ENCODE results near the gene FER.
"Not testable (repeated sequence)": the region's sequence is repeated elsewhere in the genome, so short reads cannot be mapped to it uniquely, and the experiment has no call there.

Gene FER

DNA sequence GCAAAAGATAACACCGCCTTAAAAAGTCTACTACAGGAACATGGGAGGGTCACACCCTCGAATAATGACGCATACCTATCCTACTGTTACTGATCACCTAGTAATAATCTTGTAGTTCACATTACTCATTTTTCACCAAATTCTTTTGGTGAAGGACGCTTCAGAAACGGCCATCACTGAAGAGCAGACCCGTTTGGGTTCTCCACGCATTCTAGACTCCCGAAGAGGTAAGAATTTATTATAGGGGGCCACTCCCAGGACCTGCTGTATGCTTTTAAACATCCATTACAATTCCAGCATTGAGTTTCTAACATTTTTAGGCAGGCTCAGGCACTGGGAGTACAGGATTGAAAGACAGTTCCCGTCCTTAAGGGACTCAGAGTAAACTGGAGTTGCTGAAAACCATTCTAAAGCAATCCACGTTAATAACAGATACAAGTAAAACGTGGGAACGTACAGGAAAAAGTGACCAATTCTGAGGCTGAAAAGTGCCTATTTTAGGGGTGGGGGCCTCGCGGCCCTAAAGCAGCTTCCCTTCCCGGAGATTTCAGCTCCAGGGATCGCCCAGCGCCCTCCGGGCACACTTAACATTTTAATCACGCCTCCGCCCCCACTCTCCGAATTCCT, at the start of gene FER:
TSS of gene FER (plus strand) at position 124 of the 627 bp plus-strand sequence. CDS start 50,286 bp downstream, outside the sequence.
- DNase-seq, result no peak

DNA sequence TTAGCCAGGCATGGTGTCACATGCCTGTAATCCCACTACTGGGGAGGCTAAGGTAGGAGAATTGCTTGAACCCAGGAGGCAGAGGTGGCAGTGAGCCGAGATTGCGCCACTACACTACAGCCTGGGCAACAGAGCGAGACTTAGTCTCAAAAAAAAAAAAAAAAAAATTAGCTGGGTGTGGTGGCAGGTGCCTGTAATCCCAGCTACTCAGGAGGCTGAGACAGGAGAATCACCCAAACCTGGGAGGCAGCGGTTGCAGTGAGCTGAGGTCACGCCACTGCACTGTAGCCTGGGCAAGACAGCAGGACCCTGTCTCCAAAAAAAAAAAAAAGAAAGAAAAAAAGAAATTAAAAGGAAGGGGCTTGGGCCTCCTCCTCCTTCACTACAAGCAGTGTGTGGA, 47.3 kb upstream of the FER start:
- DNase-seq, result not testable (repeated sequence)

DNA sequence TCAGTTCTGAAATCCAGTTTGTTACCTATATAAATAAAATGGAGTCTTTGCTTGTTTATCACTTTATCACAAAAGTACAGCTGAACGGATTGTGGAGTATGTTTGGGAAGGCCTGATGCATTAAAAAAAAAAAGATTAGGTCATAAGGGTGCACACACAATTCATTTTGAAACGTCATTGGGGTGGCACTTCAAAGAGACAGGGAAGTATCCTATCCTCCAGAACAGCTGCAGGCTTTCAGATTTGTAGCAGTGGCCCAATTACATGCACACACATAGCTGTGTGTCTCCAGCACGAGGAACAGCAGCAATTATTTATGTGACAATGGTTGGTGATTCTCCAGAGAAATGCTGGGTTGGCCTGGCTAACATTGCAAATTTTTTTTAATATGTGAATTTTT, 46.8 kb upstream of the FER start:
- DNase-seq, result no peak

DNA sequence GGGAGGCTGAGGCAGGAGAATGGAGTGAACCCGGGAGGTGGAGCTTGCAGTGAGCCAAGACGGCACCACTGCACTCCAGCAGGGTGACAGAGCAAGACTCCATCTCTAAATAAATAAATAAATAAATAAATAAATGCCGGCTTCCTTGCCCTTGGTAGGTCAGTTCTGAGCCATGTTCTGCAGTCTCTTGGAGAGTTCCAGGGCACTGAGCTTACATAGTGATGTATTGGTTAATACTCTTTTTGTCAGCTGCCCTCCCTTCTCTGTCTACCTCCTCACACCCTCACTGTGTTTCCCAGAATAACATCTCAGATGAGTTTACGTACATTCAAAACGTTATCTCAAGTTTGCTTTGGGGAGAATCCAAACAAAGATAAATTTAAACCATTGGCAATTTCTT, 45.2 kb upstream of the FER start:
- DNase-seq, result no peak

DNA sequence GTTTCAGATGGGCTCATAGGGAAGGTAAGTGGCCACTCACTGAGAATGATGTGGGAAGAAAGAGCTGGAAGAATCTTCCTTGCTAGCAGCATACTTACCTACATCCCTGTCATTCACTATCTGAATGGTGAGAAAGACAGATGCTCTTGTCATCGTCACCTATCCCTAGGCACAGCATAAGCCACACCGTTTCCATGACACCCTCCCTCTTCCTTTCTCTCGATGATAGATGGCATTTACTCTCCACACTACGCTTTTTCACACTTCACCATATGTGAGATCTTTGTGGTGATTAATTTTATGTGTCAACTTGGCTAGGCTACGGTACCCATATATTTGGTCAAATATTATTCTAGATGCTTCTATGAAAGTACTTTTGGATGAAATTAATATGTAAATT, 44.4 kb upstream of the FER start:
- DNase-seq, result no peak

DNA sequence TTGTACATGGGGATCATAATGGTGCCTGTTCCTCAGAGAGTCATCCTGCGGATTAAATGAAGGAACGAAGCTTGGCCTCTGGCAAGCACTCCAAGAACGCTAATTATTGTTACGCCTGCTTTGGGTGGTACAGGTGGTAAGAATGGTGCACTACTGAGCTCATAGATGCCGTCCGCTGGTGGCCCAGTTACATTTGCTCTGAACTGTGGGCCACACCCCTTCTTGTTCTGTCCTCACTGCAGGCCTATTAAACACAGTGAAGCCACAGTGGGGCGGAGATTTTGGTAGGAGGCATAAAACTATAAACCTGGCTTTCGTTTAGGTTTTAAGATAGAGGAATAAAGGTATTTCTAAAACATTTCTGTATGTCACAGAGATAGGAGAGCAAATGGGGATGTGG, 40.6 kb upstream of the FER start:
- no peak for DNase-seq

DNA sequence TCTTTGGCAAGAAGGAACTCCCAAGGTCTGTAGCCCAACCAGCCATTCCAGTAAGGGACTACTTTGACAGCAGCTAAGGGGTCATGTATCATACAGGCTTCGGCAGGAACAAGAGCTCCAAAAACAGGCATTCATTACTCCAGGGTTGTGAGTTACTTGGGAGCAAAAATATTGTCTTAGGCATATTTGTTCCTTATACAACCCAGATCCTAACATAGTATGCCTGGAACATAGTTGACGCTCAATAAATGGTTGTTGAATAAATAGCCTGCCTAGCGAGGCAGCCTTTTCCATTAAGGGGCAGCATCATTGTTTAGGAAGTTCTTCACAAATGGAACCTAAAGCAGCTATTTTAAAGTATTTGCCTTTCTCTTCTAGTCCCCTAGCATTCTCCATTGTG, 35.8 kb upstream of the FER start:
- DNase-seq, result no peak

DNA sequence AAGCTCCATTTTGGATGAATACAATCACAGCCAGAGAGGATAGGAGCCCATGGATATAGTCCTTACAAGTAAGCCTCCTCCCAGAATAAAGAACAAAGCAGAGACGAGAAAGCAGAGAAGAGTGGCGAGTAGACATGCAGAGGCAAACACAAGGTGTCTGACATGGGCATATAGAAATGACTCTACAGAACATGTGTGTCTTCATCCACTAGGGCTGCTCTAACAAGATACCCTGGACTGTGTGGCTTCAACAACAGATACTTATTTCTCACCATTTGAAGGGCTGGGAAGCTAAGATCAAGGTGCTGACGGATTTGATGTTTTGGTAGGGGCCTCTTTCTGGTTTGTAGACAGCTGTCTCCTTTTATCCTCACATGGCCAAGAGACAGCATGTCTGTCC, 32.3 kb upstream of the FER start:
- no peak for DNase-seq

DNA sequence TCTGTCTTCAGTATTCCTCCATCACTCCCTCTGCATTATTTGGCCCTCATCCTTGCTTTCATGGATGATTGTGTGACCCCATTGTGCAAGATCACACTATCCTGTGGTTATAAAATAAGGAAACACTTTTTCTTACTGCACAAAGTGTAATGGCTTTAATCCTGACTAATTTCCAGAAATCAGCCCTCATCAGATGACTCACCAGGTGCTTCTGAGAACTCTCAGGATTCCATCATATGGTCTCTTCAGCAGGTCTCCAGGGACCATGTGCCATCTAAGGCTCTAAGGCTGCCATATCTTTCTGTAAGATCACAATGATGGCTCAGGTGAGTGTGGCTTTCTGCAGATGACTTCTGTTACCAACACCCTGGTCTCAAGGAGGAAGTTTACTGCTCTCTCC, 27.3 kb upstream of the FER start:
- DNase-seq, result no peak

DNA sequence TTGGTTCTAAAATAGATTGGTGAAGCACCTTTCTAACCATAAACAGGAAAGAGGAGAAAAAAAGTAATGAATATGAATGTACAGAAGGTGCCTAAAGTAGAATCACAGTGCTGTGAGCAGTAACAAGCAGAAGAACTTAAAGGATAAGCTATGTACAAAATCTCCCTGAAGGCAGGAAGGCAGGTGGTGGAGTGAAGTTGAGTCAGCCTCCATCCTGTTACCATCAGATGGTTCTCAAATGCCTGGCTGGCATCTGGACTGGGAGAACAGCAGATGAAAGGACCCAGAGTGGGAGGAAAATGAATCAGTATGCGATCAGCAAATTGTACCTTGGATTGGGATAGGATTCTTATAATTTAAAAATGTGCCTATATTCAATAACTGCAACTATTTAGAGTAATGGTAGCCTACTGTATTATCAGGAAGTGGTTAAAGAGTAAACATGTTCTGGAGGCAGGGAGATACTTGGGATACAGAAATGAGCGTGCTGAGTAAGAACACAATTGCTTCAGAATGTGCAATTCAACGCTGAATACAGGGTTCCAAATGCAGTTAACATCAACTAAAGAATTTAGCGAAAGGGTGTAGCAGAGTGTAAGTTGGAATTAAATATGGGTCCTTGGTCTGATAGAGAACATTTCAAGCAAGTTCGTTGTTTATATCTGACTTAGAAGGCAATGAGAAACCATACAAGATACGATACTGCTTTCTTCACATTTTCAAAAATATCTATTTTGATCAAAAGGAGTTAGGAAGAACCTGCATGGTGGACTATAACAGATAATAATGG, 21.1 kb upstream of the FER start:
- DNase-seq, result peak; percentile 13

DNA sequence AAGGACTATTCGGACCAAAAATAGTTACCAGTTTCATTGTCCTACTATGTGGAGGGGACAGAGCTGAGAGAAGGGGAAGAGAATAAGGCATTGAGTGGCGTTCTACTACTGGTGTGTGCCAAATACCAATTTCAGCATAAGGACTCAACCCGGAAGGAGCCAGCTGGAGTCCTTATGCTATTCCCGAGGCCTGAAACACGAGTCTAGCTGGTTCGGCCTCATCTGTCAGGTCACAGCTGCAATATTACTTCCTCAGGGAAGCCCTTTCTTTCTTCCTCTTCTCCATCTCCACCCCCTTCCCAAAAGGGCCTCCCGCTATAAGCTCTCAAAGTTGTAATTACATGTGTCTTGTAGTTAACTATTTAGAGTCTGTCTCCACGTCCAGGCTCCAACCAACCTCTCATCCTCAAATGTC, 20.5 kb upstream of the FER start:
- DNase-seq, result peak; percentile 23

DNA sequence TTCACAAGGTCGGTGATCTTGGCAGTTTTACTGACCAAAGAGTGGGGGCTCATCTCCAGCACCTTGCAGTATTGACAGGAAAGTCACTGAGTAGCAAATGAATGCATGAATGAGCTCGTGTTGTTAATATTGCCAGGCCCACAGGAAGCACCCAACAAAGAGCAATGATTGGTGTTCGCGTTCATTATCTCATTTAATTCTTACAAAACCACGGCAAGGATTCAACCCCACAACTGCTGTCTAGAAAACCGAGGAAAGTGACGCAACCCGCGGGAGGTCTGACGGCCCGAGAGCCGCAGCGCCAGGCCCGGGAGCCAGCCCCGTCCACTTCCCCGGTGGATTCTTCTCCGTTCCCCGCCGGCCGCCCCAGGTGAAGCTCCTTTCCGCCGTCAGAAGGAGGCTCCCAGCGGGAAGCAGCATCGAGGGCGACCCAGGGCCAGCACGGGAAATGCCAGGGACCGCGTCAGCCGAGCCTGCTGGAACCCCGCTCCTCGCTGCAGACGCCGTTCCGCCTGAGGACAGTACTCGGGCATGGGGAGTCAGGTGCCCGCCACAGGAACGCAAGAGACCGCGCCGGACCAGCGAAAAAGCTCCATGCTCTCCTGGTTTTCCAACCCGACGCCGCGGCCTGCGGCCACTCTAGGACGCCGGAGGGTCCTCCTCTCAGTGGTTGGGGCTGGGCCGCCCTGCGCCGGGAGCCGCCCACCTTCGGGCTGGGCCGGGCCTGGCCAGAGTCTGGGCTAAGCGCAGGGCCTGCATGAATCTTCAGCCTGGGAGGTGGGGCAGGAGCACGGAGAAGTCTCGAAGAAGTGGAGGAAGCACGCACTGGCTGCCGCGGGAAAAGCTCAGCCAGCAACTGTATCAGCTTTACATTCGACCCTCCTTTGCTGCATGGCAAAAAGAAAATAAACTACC, 19.8 kb upstream of the FER start:
- peak; percentile 48 for DNase-seq

DNA sequence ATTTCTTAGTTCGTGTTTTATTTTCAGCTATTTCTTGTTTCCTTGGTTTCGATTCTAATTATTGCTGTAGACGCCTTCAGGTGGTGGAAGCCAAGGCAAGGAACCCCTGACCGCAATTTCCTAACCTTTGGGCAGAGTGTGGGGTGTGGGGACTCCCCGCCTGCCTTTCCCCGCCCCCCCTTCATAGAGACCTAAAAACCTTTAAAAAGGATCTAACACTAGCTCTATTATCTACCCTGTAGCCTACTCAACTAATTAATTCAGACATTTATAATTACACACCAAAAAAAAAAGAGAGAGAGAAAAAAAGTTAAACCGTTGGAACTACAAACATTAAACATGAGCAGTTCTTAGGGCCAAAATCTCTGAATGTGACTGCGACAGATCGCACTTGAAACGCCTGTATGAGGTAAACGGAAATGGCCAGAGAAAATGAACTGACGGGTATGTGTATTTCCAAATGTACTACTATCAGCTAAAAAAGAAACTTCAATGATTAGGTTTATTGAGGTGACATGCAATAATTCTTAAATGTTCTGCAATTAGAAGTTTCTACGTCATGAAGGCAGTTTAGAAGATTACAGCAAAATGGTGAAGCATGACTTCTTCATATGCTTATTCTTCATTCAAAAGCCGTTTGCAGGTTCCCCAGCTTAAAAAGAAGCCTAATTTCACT, 19.0 kb upstream of the FER start:
- no peak for DNase-seq

DNA sequence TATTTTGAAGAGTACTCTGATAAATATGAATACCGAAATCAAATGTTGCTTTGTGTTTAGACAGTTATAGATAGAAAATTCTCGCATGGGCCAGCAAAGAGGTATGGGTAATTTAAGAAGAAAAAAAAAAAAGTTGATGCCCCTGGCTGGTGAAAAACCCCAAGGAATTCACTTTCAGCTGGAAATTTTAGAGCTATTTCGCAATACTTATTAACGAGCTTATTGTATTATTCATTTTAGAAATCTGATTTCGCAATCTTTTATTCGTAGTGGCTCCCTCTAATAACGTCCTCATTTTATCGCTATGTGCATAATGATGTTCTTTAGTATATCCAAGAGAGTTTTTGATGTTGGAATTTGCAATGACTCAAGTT, 18.5 kb upstream of the FER start:
- no peak for DNase-seq

DNA sequence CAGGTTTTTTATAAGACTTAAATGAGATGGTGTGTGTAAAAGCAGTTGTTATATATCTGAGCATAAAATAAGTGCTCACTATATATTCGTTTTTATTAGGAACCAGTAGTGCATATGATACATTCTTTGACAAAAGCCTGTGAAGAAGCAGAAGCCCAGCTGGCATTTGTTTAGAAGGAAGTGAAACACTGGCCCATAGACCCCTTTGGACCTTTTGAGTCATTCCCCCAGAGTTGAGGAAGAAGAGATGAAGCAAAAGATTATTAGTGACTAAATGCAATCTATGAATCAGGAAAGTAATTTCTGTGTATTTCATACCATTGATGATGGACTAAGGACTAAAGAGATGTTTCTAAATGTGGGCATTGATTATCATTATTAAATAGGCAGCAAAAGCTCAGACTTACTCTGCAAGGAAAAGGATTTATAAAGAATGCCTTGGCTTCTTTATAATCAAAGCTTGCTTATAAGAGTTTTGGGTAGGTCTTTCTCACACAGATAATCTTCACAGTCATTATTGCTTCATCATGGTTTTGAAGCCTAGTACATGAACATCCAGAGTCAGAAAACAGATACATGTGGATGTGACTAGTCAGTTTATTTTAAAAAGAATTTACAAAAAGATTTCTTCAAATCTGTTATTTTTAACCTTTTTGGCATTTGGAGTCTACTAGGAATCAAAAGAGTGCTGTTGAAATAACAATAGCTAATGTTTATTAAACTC, 16.9 kb upstream of the FER start:
- DNase-seq, result no peak

DNA sequence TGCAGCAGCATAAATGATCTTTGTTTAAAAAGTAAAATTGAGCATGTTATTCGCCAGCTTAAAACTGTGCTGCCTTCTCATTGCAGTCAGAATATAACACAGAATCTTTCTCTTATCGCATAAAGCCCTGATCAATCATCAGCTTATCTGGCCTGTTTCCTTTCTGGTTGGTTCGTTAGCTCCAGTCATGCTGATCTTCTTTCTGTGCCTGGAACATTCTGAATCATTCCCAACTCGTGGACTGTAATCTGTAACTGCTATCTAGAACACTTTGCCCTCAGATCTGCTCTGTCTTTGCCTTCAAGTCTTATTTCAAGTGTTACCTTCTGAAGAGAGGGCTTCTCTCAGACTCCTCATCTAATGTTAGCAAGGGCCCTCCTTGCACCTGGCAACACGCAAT, 11.9 kb upstream of the FER start:
- no peak for DNase-seq

DNA sequence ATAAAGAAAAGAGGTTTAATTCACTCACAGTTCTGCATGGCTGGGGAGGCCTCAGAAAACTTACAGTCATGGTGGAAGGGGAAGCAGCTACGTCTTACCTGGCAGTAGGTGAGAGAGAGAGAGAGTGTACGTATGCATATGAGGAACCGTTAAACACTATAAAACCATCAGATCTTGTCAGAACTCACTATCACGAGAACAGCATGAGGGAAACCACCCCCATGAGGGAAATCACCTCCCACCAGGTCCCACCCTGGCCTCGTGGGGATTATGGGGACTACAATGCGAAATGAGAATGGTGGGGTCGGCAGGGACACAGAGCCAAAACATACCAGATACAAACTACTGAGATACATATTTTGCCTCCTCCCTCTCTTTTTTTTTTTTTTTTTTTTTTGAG, 10.8 kb upstream of the FER start:
- no peak for DNase-seq

DNA sequence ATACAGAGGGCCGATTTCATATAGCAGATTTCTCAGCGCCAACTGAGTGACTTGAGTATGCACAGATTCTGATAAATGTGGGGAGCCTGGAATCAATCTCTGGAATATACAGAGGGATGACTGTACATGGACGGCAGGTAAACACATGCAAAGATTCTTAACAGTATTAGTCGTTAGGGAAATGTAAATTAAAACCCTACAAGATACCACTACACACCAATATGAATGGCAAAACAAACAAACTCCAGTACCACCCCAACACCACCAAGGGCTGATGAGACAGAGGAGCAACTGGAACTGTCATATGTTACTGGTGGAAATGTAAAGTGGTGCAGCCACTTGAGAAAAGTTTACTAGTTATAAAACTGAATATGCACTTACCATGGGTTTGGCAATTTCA, 8.3 kb upstream of the FER start:
- no peak for DNase-seq

DNA sequence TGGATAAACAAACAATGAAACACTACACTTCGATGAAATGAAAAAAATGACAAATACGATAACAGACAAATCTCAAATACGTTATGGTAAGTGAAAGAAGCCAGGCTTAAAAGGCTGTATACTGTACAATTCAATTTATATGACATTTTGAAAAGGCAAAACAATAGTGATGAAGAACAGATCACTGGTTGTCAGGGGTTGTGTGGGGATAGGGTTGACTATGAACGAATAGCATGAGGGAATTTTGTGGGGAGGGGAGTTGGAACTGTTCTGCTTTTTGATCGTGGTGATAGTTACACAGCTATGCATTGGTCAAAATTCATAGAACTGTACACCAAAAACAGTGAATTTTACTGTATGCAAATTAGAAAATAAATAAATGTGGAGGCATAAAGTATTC, 7.8 kb upstream of the FER start:
- no peak for DNase-seq

DNA sequence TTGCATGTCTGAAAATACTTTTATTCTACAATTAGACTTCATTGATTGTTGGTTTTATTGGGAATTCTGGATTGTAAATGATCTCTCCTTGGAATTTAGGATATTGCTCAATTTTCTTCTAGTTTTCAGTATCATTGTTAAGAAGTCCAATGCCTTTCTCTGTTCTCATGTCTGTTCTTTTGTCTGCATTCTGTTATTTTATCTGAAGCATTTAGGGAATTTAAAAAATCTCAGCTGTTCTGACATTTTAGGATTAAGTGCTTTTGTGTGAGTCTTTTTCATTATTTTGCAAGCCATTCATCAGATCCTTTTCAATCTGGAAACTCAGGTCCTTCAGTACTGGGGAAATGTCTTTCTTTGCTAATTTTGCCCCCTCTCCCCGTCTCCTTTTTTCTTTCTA, 4.4 kb upstream of the FER start:
- DNase-seq, result no peak

DNA sequence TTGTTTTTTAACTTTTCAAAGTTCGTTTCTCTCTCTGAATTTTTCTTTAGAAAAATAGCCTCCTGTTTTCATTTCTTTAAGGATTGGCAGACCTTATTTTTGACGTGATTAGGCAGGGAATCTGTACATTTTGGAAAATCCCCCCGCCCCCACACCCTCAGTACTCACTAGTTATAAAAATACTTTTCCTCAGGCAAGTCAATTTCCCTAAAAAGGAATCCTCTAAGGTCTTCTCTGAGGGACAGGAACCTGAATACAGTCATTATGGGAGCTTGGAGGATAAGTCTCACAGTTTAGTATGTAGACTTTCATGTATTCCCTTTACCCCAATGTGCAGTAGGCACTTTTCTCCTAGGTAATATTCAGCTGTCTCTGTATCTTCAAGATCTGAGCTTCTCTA, 3.9 kb upstream of the FER start:
- no peak for DNase-seq

DNA sequence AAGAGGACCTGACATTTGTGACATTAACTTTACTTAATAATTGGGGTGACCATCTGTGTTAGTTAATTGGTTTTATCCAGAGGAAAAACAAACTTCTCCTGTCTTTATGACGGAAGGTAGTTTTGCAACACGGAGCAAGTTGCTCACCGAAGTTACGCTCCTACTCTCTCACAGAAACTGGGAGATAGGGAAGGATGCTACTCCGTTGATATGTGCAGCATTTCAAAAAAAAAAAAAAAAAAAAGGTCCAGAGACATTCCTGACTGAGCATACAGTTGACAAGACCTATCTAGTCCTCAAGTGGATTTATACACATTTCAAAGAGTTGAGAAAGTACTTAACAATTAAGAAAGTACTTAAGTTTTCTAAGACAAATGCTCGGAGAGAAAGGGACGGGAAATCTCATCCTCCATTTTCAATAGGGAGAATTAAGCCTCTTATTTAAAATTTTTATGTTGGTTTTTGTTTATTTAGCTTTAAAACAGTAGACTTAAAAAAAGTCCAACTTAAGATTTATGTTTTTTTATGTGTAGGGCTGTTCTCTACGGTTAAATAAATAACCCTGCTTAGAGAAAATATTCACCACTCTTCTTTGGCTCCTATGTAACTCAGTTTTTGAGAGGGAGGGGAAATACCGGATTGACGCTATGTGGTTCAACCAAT, 455 bp upstream of the FER start:
- no peak for DNase-seq

All from DMS 273 treated with DMSO at 0.1 percent for 48 hours (cell line).